ENCODE results near the gene ITPK1.
"Not testable (repeated sequence)": the region's sequence is repeated elsewhere in the genome, so short reads cannot be mapped to it uniquely, and the experiment has no call there.

Gene ITPK1

DNA sequence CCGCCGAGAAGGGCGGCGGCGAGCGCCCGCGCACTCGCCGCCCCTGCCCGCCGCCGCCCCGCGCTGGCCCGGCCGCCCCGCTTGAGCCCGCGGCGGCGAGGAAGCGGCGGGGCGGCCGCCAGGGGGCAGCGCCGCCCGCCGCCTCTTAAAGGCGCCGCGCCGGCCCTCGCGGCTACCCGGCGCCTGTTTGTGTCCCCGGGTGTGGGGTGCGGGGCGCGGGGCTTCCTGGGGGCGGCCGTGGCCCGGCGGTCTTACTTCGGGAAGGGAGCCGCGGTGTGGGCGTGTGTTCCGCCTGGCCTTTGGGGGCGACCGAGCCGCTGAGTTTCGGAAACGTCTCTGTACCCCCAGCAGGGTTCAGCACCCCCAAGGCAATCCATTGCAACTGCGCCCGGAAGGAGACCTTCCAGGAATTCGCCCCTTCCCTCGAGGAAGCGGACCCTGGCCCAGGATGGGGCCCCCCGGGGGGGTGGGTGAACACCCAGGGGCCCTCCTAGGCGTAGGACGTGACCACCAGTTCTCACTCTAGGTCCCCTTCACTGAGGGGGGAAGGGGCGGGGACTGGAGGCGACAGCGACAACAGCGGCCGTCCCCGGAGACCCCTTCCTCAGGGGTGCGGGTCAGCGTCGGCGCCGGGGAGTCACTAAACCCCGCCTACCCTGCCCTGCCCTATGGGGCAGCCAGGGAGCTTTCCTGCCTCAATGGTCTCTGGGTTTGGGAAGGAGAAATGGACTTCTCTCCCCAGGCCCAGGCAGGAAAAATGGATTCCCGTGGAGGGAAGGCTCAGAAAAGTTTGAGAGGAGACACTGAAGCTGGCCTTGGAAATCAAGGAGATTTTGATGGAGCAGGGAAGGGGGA, at the start of gene ITPK1:
Gene ITPK1, minus strand, starts transcription at position 105 of the 855 bp plus-strand sequence. CDS start 762 bp downstream, outside the sequence.
- peak within 1 kb of the TSS; percentile 93 for H3K27ac ChIP-seq

DNA sequence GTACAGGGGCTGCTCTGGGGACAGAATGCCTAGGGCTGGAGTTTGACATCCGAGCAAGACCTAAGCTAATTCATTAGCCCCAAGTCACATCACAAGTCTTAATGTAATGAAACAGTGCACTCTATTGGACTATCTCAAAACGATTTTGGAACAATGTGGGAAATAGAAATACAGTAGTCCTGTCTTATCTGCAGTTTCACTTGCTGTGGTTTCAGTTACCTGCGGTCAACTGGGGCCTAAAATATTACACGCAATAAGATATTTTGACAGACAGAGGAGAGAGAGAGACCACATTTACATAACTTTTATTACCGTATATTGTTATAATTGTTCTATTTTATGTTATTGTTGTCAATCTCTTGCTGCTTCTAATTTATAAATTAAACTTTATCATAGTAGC, 47.8 kb upstream of the ITPK1 start:
- H3K27ac ChIP-seq: no peak overlapping the region
- TF ChIP-seq CTCF (conservative IDR thresholded peaks at IDR 0.05): no peak

More for the DNA sequence above, at the start of gene ITPK1:
- peak; percentile 88 for TF ChIP-seq CTCF (conservative IDR thresholded peaks at IDR 0.05)

DNA sequence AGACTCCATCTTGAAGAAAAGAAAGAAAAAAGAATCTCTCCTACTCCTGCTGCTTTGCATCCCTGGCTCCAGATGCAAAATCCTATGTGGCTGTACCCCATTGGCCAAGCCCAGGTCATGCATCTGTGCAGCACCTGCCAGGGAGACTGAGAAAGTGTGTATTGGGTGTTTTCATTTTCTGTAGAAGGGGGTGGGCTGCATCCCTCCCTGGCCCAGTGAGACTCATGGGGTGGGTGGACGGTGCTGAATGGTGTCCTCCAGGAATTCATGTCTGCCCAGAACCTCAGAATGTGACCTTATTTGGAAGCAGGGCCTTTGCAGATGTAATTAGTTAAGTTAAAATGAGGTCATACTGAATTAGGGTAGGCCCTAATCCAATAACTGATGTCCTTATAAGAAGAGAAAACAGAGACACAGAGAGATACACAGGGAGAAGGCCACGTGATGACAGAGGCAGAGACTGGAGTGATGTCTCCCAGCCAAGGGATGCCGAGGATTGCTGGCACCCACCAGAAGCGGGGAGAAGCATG, 45.8 kb upstream of the ITPK1 start:
- TF ChIP-seq CTCF (conservative IDR thresholded peaks at IDR 0.05): no peak
- H3K27ac ChIP-seq: no peak overlapping the region

DNA sequence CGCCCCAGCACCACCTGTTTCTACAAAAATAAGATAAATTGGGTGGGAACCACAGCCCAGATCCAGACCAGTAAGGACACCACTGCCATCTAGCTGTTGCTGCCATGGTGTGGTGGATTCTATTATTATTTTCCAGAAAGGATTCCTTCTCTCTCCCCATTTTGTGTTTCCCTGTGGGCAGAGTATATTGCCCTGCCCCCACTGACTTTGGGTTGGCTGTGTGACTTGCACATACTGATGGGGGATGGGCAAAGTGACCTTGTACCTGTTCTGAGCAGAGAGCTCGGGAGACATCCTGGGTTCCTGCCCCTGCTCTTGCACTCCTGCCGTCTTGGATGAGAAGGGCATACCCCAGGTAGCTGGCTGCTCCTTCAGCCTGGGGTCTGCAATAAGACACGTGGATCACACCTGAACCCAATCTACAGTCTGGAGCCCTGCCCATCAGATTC, 44.7 kb upstream of the ITPK1 start:
- peak; percentile 79 for TF ChIP-seq CTCF (conservative IDR thresholded peaks at IDR 0.05)
- no peak overlapping the region for H3K27ac ChIP-seq

- H3K27ac ChIP-seq: not testable (repeated sequence)
These were observed 44.1 kb upstream of the ITPK1 start for GRCh38 chr14:93159625-93160352.

DNA sequence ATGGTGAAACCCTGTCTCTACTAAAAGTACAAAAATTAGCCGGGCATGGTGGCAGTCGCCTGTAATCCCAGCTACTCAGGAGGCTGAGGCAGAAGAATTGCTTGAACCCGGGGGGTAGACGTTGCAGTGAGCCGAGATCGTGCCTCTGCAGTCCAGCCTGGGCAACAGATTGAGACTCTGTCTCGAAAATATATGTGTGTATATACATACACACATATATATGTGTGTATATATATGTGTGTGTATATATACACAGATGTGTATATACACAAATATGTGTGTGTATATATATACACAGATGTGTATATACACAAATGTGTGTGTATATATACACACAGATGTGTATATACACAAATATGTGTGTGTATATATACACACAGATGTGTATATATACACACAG, 42.6 kb upstream of the ITPK1 start:
- not testable (repeated sequence) for H3K27ac ChIP-seq

- no peak for TF ChIP-seq CTCF (conservative IDR thresholded peaks at IDR 0.05)
- no peak overlapping the region for H3K27ac ChIP-seq
These were observed 41.1 kb upstream of the ITPK1 start for GRCh38 chr14:93156693-93157369.

- no peak overlapping the region for H3K27ac ChIP-seq
- TF ChIP-seq CTCF (conservative IDR thresholded peaks at IDR 0.05): no peak
These were observed 39.9 kb upstream of the ITPK1 start for GRCh38 chr14:93155667-93156066.
